GM12878 (cell line): Measurements from ENCODE around the gene HLX. TPM values are rescaled to one million over a fixed set of nuclear protein-coding genes. Genes with fewer than 3 reads are reported as not detected.

Experiments used
- ATAC-seq: fragments of 200-7000 bp; cut with Tn5 transposase; 3 replicates; pipeline ENCODE4 v1.9.1; 2020; ENCODE audit warnings: mild to moderate bottlenecking, moderate library complexity
- BruUV-seq: library from RNA; stranded (reverse); fragments of 400-500 nt; replicated peaks from 2 replicates; lab custom pipeline; 2021; lab: Mats Ljungman, UMichigan
- CTCF ChIA-PET: fragments of 300-600 bp; sonication (Branson Sonifier 250); formaldehyde crosslinking; extraction: SDS; loops from one replicate; lab custom pipeline; 2021; ENCODE audit warnings: inconsistent platforms; lab: Yijun Ruan, JAX
- POLR2A ChIA-PET: fragments of 350-600 bp; formaldehyde crosslinking; extraction: SDS; loops from one replicate; lab custom pipeline; 2021; ENCODE audit warnings: inconsistent platforms; lab: Charles Lee
- RAD21 ChIA-PET: fragments of 300-600 bp; sonication (Branson Sonifier 250); formaldehyde crosslinking; loops from one replicate; lab custom pipeline; 2023; ENCODE audit warnings: antibody characterized with exemption; ENCODE audit not compliant: unreplicated experiment; lab: Charles Lee
- SMC1A ChIA-PET: fragments of 300-600 bp; sonication (Branson Sonifier 250); formaldehyde crosslinking; loops from one replicate; lab custom pipeline; 2023; ENCODE audit not compliant: unreplicated experiment, uncharacterized antibody; lab: Charles Lee
- DNase-seq: peaks from one replicate; pipeline ENCODE4 v3.0.0-alpha.2; 2011; ENCODE audit warnings: low read depth, low spot score
- FAIRE-seq: peaks from 3 replicates; lab custom pipeline; 2011; peaks lifted over from hg19 to GRCh38; lab: Jason Lieb, UNC
- H2AFZ ChIP-seq: 2 replicates; pipeline ENCODE4 v1.6.0; 2011; ENCODE audit warnings: low read depth, low read length, control low read depth; ENCODE audit not compliant: control insufficient read depth
- H3K27ac ChIP-seq: 2 replicates; pipeline ENCODE4 v1.5.1; 2011; ENCODE audit warnings: control low read depth; ENCODE audit not compliant: control insufficient read depth, insufficient read depth
- H3K27me3 ChIP-seq, 2 experiments: replicated peaks in 1 of 2; 2 replicates each; pipeline versions ENCODE4 v1.6.0 to v1.6.1; 2011; ENCODE audit warnings: low read length in 1 of 2; ENCODE audit not compliant: control insufficient read depth in 2 of 2, insufficient read depth in 2 of 2
- H3K36me3 ChIP-seq, 2 experiments: 2 replicates each; pipeline ENCODE4 v1.5.1; 2011; ENCODE audit warnings: low read length in 1 of 2; ENCODE audit not compliant: control insufficient read depth in 2 of 2, insufficient read depth in 2 of 2
- H3K4me1 ChIP-seq: 2 replicates; pipeline ENCODE4 v1.6.1; 2011; ENCODE audit warnings: mild to moderate bottlenecking, low read length, moderate library complexity, mixed read lengths; ENCODE audit not compliant: control insufficient read depth, insufficient read depth
- H3K4me2 ChIP-seq: 2 replicates; pipeline ENCODE4 v1.6.0; 2011; ENCODE audit warnings: control low read depth; ENCODE audit not compliant: control insufficient read depth, insufficient read depth
- H3K4me3 ChIP-seq: fragments of 200-600 bp; sonication (generic); 2 replicates; pipeline ENCODE4 v1.5.1; 2016
- H3K79me2 ChIP-seq: 2 replicates; pipeline ENCODE4 v1.6.0; 2011; ENCODE audit warnings: low read length; ENCODE audit not compliant: control insufficient read depth, insufficient read depth
- H3K9ac ChIP-seq: 2 replicates; pipeline ENCODE4 v1.8.0; 2011; ENCODE audit warnings: low read length, control low read depth, mixed read lengths; ENCODE audit not compliant: control insufficient read depth, insufficient read depth
- H3K9me3 ChIP-seq: replicated peaks from 3 replicates; pipeline ENCODE4 v1.5.1; 2011; ENCODE audit warnings: mild to moderate bottlenecking, low read length; ENCODE audit not compliant: control insufficient read depth, insufficient read depth
- H4K20me1 ChIP-seq: 2 replicates; pipeline ENCODE4 v1.6.0; 2011; ENCODE audit not compliant: control insufficient read depth, insufficient read depth
- HDGF ChIP-seq: fragments of 450-650 bp; IDR thresholded peaks from 2 replicates; pipeline ENCODE4 v1.6.1; 2016; ENCODE audit warnings: antibody characterized with exemption
- NR2F1 ChIP-seq: fragments of 450-650 bp; conservative IDR thresholded peaks from 2 replicates; pipeline ENCODE4 v1.6.1; 2017; ENCODE audit warnings: mild to moderate bottlenecking
- NRF1 ChIP-seq: conservative IDR thresholded peaks from 2 replicates; pipeline ENCODE4 v1.6.1; 2011; ENCODE audit warnings: mild to moderate bottlenecking, low read depth, low read length, improper control_type of control experiment
- RAD21 ChIP-seq: IDR thresholded peaks from 2 replicates; pipeline ENCODE4 v1.6.1; 2011; ENCODE audit warnings: mild to moderate bottlenecking, low read depth, low read length, moderate library complexity; ENCODE audit not compliant: insufficient read depth
- RCOR1 ChIP-seq: conservative IDR thresholded peaks from 2 replicates; pipeline ENCODE4 v1.6.1; 2012; ENCODE audit warnings: low read depth, low read length, improper control_type of control experiment
- RUNX3 ChIP-seq: IDR thresholded peaks from 2 replicates; pipeline ENCODE4 v1.6.1; 2012; ENCODE audit warnings: low read length, inconsistent platforms
- SUPT20H ChIP-seq: IDR thresholded peaks from 2 replicates; pipeline ENCODE4 v1.6.1; 2011; ENCODE audit warnings: low read depth, mild to moderate bottlenecking, low read length, moderate library complexity, borderline replicate concordance; ENCODE audit not compliant: control insufficient read depth
- WGBS: methylation state at CpG from one replicate; pipeline ENCODE4 v1.1.6; 2016; ENCODE audit warnings: low lambda C conversion rate; ENCODE audit not compliant: insufficient replicate concordance, insufficient coverage; ENCODE audit errors: missing lambda C conversion rate; 5-methylcytosine and 5-hydroxymethylcytosine counted together
- in situ Hi-C: fragments of 300-500 bp; cut with MboI; formaldehyde crosslinking; loops from 9 replicates; pipeline ENCODE4 v1.14.3; 2018; ENCODE audit warnings: mixed read lengths
- intact Hi-C: fragments of 100-400 bp; cut with micrococcal nuclease; formaldehyde crosslinking; loops from one replicate; pipeline ENCODE4 v1.14.2; 2022; ENCODE audit not compliant: unreplicated experiment
- polyA plus RNA-seq, 11 experiments: library from polyadenylated mRNA; depleted of rRNA in 4 of 11; unstranded in 6 of 11; stranded (reverse) in 5 of 11; fragments of >200 nt; fragmentation: Nextera tagmentation in 4 of 11; fragmentation: Illumina TruSeq in 1 of 11; extraction: Ambion mirVana in 4 of 11; extraction: Trizol in 1 of 11; gene quantifications; 1 replicate in 1 of 11; 2 replicates in 10 of 11; pipeline versions ENCODE4 v1.2.1 to v1.2.3, GENCODE V29; 2011 to 2016; ENCODE audit warnings: inconsistent platforms in 2 of 11, missing spikeins in 2 of 11, low read depth in 1 of 11
- total RNA-seq, 4 experiments: library from RNA; depleted of rRNA in 3 of 4; stranded (reverse); fragments of >200 nt in 3 of 4; fragmentation: Illumina TruSeq in 1 of 4; extraction: Trizol in 1 of 4; gene quantifications; 2 replicates each; pipeline versions ENCODE4 v1.2.1 to v1.2.3, GENCODE V29; 2013 to 2021
- TF ChIP-seq, protein P1 (sequence below): fragments of 150-350 bp; IDR thresholded peaks from 2 replicates; pipeline ENCODE4 v1.6.1; 2016; ENCODE audit warnings: low read depth, low read length
- TF ChIP-seq, protein P2 (sequence below): IDR thresholded peaks from 2 replicates; pipeline ENCODE4 v1.6.1; 2011; ENCODE audit warnings: borderline replicate concordance, low read depth, mild to moderate bottlenecking, moderate library complexity, low read length; ENCODE audit not compliant: insufficient read depth, poor library complexity, severe bottlenecking
- TF ChIP-seq, protein P3 (sequence below): IDR thresholded peaks from 2 replicates; pipeline ENCODE4 v1.6.1; 2012; ENCODE audit warnings: low read depth, low read length, improper control_type of control experiment

The HLX gene
- total and polyA plus RNA-seq, 10 of the 15 experiments (the other 5 are each of a cell fraction or from before 2014, with no cell fraction given) = 0.11 to 2.3 (median 1.1) TPM

DNA sequence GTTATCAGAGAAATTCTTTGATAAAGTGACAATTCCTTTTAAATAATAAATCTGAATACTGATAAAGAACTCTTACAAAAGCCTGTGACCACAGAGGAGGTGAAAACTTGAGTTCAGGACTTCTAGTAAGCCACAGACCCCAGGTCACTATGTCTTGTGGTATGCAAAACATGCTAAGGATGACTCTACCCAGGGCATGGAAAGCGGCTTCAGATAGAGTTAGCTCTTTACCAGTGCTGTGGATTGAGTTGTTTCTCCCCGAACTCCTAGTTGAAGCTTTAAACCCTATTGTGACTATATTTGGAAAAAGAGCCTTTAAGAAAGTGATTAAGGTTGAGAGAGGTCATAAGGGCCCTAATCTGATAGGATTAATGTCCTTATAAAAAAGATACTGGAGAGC lies 42.3 kb downstream of the HLX start:
- ATAC-seq (peak; percentile 74), DNase-seq (no peak), FAIRE-seq (no peak)
- Histone ChIP-seq H3K4me3 (no peak overlapping the region), H3K27ac (no peak overlapping the region), H3K79me2 (no peaks in the 10 kb centered on the region), H3K27me3 (no peaks in the 10 kb centered on the region), H3K4me1 (no peaks in the 10 kb centered on the region), H3K4me2 (no peak overlapping the region), H2AFZ (no peak overlapping the region), H3K9me3 (no peaks in the 10 kb centered on the region), H3K36me3 (no peaks in the 10 kb centered on the region), H3K9ac (no peak overlapping the region), H4K20me1 (no peaks in the 10 kb centered on the region)
- ChIA-PET CTCF (interaction anchor here (0.8 to 2.5 kb wide), 5 partner anchors 46 to 342 kb away, joined by 3 to 10 read pairs (median 4); no protein-coding TSS in a partner anchor), RAD21 (interaction anchor here (1.9 kb wide), 1 partner anchor 282 kb away, joined by 4 read pairs; no protein-coding TSS in a partner anchor), POLR2A (no interaction called here), SMC1A (interaction anchor here (0.8 to 1.6 kb wide), 4 partner anchors 11 to 245 kb away, joined by 3 to 4 read pairs (median 4); no protein-coding TSS in a partner anchor)
- intact Hi-C loops (no loop called here), in situ Hi-C loops (no loop called here)
- 0% methylated on average over 2 of the region's 2 CpGs for WGBS
- no peak for TF ChIP-seq HDGF
- TF ChIP-seq, protein P1, sequence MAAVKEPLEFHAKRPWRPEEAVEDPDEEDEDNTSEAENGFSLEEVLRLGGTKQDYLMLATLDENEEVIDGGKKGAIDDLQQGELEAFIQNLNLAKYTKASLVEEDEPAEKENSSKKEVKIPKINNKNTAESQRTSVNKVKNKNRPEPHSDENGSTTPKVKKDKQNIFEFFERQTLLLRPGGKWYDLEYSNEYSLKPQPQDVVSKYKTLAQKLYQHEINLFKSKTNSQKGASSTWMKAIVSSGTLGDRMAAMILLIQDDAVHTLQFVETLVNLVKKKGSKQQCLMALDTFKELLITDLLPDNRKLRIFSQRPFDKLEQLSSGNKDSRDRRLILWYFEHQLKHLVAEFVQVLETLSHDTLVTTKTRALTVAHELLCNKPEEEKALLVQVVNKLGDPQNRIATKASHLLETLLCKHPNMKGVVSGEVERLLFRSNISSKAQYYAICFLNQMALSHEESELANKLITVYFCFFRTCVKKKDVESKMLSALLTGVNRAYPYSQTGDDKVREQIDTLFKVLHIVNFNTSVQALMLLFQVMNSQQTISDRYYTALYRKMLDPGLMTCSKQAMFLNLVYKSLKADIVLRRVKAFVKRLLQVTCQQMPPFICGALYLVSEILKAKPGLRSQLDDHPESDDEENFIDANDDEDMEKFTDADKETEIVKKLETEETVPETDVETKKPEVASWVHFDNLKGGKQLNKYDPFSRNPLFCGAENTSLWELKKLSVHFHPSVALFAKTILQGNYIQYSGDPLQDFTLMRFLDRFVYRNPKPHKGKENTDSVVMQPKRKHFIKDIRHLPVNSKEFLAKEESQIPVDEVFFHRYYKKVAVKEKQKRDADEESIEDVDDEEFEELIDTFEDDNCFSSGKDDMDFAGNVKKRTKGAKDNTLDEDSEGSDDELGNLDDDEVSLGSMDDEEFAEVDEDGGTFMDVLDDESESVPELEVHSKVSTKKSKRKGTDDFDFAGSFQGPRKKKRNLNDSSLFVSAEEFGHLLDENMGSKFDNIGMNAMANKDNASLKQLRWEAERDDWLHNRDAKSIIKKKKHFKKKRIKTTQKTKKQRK = no peak
- TF ChIP-seq RCOR1 = no peak
- no peak for TF ChIP-seq NRF1
- 0 out of 2 replicates have a peak, but pooled peaks have one; percentile 31 for TF ChIP-seq NR2F1
- no peak for TF ChIP-seq SUPT20H
- TF ChIP-seq, protein P2, sequence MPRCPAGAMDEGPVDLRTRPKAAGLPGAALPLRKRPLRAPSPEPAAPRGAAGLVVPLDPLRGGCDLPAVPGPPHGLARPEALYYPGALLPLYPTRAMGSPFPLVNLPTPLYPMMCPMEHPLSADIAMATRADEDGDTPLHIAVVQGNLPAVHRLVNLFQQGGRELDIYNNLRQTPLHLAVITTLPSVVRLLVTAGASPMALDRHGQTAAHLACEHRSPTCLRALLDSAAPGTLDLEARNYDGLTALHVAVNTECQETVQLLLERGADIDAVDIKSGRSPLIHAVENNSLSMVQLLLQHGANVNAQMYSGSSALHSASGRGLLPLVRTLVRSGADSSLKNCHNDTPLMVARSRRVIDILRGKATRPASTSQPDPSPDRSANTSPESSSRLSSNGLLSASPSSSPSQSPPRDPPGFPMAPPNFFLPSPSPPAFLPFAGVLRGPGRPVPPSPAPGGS = no peak
- TF ChIP-seq RUNX3 = peak; percentile 22; the same call in 1 of the 2 replicates
- TF ChIP-seq, protein P3, sequence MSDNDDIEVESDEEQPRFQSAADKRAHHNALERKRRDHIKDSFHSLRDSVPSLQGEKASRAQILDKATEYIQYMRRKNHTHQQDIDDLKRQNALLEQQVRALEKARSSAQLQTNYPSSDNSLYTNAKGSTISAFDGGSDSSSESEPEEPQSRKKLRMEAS = no peak
- TF ChIP-seq RAD21 = no peak
- BruUV-seq = no TSS peak
